ENCODE data around the gene UCHL1.
"Not testable (repeated sequence)": the region's sequence is repeated elsewhere in the genome, so short reads cannot be mapped to it uniquely, and the experiment has no call there.

UCHL1 gene

GRCh38 chr4:41307638-41308037, 50.9 kb downstream of the UCHL1 start:
- H3K79me2 ChIP-seq, result no peaks in the 10 kb centered on the region
- TF ChIP-seq CTCF (IDR thresholded peaks at IDR 0.05), result no peak
- H2AFZ ChIP-seq, result no peak overlapping the region
- H3K36me3 ChIP-seq (ENCODE audit: control insufficient read depth, insufficient read depth, low read length), result no peaks in the 10 kb centered on the region
- H3K4me2 ChIP-seq (ENCODE audit: low read length), result no peak overlapping the region
- H3K4me3 ChIP-seq (ENCODE audit: low read depth, low read length), result no peak overlapping the region
- no peak overlapping the region for H3K27ac ChIP-seq
- H3K27me3 ChIP-seq (ENCODE audit: control insufficient read depth, insufficient read depth, low read length), result no peaks in the 10 kb centered on the region
- H3K9me3 ChIP-seq (ENCODE audit: control insufficient read depth, low read length), result no peaks in the 10 kb centered on the region
- H3K4me1 ChIP-seq, result no peaks in the 10 kb centered on the region
- H3K9ac ChIP-seq, result no peak overlapping the region

GRCh38 chr4:41308398-41308797, 51.7 kb downstream of the UCHL1 start:
- Histone ChIP-seq H3K4me1 (no peaks in the 10 kb centered on the region), H3K79me2 (no peaks in the 10 kb centered on the region), H3K27me3 (ENCODE audit: control insufficient read depth, insufficient read depth, low read length) (no peaks in the 10 kb centered on the region), H3K4me3 (ENCODE audit: low read depth, low read length) (no peak overlapping the region), H3K27ac (no peak overlapping the region), H3K36me3 (ENCODE audit: control insufficient read depth, insufficient read depth, low read length) (no peaks in the 10 kb centered on the region), H3K4me2 (ENCODE audit: low read length) (no peak overlapping the region), H2AFZ (no peak overlapping the region), H3K9ac (no peak overlapping the region), H3K9me3 (ENCODE audit: control insufficient read depth, low read length) (no peaks in the 10 kb centered on the region)
- TF ChIP-seq CTCF (IDR thresholded peaks at IDR 0.05), result no peak

GRCh38 chr4:41315426-41315825, 58.7 kb downstream of the UCHL1 start:
- H3K9me3 ChIP-seq (ENCODE audit: control insufficient read depth, low read length); H3K4me2 ChIP-seq (ENCODE audit: low read length); H3K36me3 ChIP-seq (ENCODE audit: control insufficient read depth, insufficient read depth, low read length); H3K4me1 ChIP-seq; H3K4me3 ChIP-seq (ENCODE audit: low read depth, low read length); H2AFZ ChIP-seq; H3K79me2 ChIP-seq; H3K27ac ChIP-seq; H3K27me3 ChIP-seq (ENCODE audit: control insufficient read depth, insufficient read depth, low read length); H3K9ac ChIP-seq: not testable (repeated sequence)

DNA sequence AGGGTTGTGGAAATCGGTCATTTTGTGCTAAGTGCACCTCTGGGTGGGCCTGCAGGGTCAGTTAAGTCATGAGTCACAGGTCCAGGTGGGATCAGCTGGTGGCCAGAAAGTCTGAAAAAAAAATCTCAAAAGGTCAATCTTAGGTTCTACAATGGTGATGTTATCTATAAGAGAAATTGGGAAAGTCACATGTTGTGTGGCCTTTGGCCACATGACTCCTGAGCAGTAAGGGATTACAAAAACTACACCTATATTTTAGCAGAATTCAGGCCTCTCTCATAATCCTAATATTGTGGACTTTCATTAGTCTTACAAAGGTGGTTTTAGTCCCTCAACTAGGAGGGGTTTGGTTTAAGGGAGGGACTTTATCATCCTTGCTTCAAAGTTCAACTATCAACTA, 59.1 kb downstream of the UCHL1 start:
- Histone ChIP-seq H3K9me3 (ENCODE audit: control insufficient read depth, low read length) (no peaks in the 10 kb centered on the region), H3K4me2 (ENCODE audit: low read length) (no peak overlapping the region), H2AFZ (no peak overlapping the region), H3K4me1 (no peaks in the 10 kb centered on the region), H3K36me3 (ENCODE audit: control insufficient read depth, insufficient read depth, low read length) (no peaks in the 10 kb centered on the region), H3K79me2 (no peaks in the 10 kb centered on the region), H3K27ac (no peak overlapping the region), H3K4me3 (ENCODE audit: low read depth, low read length) (no peak overlapping the region), H3K9ac (no peak overlapping the region), H3K27me3 (ENCODE audit: control insufficient read depth, insufficient read depth, low read length) (no peaks in the 10 kb centered on the region)
- no peak for TF ChIP-seq CTCF (IDR thresholded peaks at IDR 0.05)

Data from parathyroid adenoma (tissue), 2 donors.